Fibroblast of mammary gland (primary cell): ENCODE results near the gene SESN2.
A peak's percentile ranks its signal among the peaks of the same experiment; 100 is the strongest.

Source experiments
- DNase-seq: peaks from one replicate; pipeline ENCODE4 v3.0.0-alpha.2; 2010; ENCODE audit warnings: low read depth
- H3K4me3 ChIP-seq: 2 replicates; pipeline ENCODE4 v1.5.1; 2011; ENCODE audit warnings: low read depth, mild to moderate bottlenecking, low read length, moderate library complexity; ENCODE audit not compliant: control insufficient read depth
- CTCF ChIP-seq: conservative IDR thresholded peaks from 2 replicates; pipeline ENCODE4 v1.5.1; 2011; ENCODE audit warnings: low read depth, low read length, inconsistent platforms; ENCODE audit not compliant: control insufficient read depth, insufficient read depth

The SESN2 gene

GRCh38 chr1:28244549-28245251, 14.6 kb upstream of the SESN2 start:
- no peak for TF ChIP-seq CTCF
- no peak overlapping the region for H3K4me3 ChIP-seq
- no peak for DNase-seq

GRCh38 chr1:28246427-28246832, 12.9 kb upstream of the SESN2 start:
- H3K4me3 ChIP-seq: peak overlapping the region; percentile 59
- DNase-seq: peak; percentile 21
- no peak for TF ChIP-seq CTCF

GRCh38 chr1:28247612-28248272, 11.6 kb upstream of the SESN2 start:
- no peak for TF ChIP-seq CTCF
- DNase-seq: no peak
- H3K4me3 ChIP-seq: peak overlapping the region; percentile 37

- TF ChIP-seq CTCF: peak; percentile 95
- no peak overlapping the region for H3K4me3 ChIP-seq
- peak; percentile 82 for DNase-seq
Measured at GRCh38 chr1:28248273-28249012, 10.9 kb upstream of the SESN2 start.

- no peak for DNase-seq
- H3K4me3 ChIP-seq: no peak overlapping the region
- TF ChIP-seq CTCF: no peak
Measured at GRCh38 chr1:28249013-28249865, 10.1 kb upstream of the SESN2 start.

- no peak overlapping the region for H3K4me3 ChIP-seq
- DNase-seq: no peak
- TF ChIP-seq CTCF: no peak
Measured at GRCh38 chr1:28249866-28250295, 9.4 kb upstream of the SESN2 start.
